Measurements from ENCODE around the gene CYP2E1.
"Not testable (repeated sequence)": the region's sequence is repeated elsewhere in the genome, so short reads cannot be mapped to it uniquely, and the experiment has no call there.

CYP2E1 gene

GRCh38 chr10:133526957-133527588 lies at the start of gene CYP2E1:
TSS of gene CYP2E1 (plus strand) at chr10:133527363. CDS start at chr10:133527396, 33 bp downstream.
- DNase-seq, result no peak

GRCh38 chr10:133481086-133481643 lies 46.0 kb upstream of the CYP2E1 start:
- no peak for DNase-seq

- no peak for DNase-seq
Measured at GRCh38 chr10:133481657-133482056, 45.5 kb upstream of the CYP2E1 start.

GRCh38 chr10:133484818-133485217 lies 42.3 kb upstream of the CYP2E1 start:
- DNase-seq, result no peak

- no peak for DNase-seq
Measured at GRCh38 chr10:133487085-133487484, 40.1 kb upstream of the CYP2E1 start.

GRCh38 chr10:133488354-133488753 lies 38.8 kb upstream of the CYP2E1 start:
- no peak for DNase-seq

- no peak for DNase-seq
Measured at GRCh38 chr10:133489816-133490588, 37.2 kb upstream of the CYP2E1 start.

- DNase-seq, result not testable (repeated sequence)
Measured at GRCh38 chr10:133493562-133493961, 33.6 kb upstream of the CYP2E1 start.

GRCh38 chr10:133497363-133497762 lies 29.8 kb upstream of the CYP2E1 start:
- not testable (repeated sequence) for DNase-seq

GRCh38 chr10:133499176-133499575 lies 28.0 kb upstream of the CYP2E1 start:
- DNase-seq, result not testable (repeated sequence)

- DNase-seq, result not testable (repeated sequence)
Measured at GRCh38 chr10:133500897-133501296, 26.3 kb upstream of the CYP2E1 start.

- DNase-seq, result no peak
Measured at GRCh38 chr10:133509700-133510099, 17.5 kb upstream of the CYP2E1 start.

- DNase-seq, result no peak
Measured at GRCh38 chr10:133511408-133511807, 15.8 kb upstream of the CYP2E1 start.

GRCh38 chr10:133511907-133512528 lies 15.1 kb upstream of the CYP2E1 start:
- DNase-seq, result no peak

GRCh38 chr10:133515471-133515870 lies 11.7 kb upstream of the CYP2E1 start:
- no peak for DNase-seq

- no peak for DNase-seq
Measured at GRCh38 chr10:133516057-133516456, 11.1 kb upstream of the CYP2E1 start.

GRCh38 chr10:133518517-133518916 lies 8.6 kb upstream of the CYP2E1 start:
- not testable (repeated sequence) for DNase-seq

GRCh38 chr10:133520193-133520738 lies 6.9 kb upstream of the CYP2E1 start:
- peak; percentile 93 for DNase-seq

GRCh38 chr10:133523631-133524203 lies 3.4 kb upstream of the CYP2E1 start:
- no peak for DNase-seq

- no peak for DNase-seq
Measured at GRCh38 chr10:133525444-133525843, 1.7 kb upstream of the CYP2E1 start.

GRCh38 chr10:133527771-133528271 lies 658 bp downstream of the CYP2E1 start:
- DNase-seq, result no peak

- no peak for DNase-seq
Measured at GRCh38 chr10:133528296-133528844, 1.2 kb downstream of the CYP2E1 start.
